ENCODE data around the gene RBM17.
"Not testable (repeated sequence)": the region's sequence is repeated elsewhere in the genome, so short reads cannot be mapped to it uniquely, and the experiment has no call there.

Gene RBM17

GRCh38 chr10:6088721-6089333, at the start of gene RBM17:
RBM17 (plus strand) TSS chr10:6089034; CDS start chr10:6097066, 8,032 bp downstream.
- peak; percentile 96 for DNase-seq

GRCh38 chr10:6039711-6040110, 49.1 kb upstream of the RBM17 start:
- no peak for DNase-seq

GRCh38 chr10:6040205-6040604, 48.6 kb upstream of the RBM17 start:
- no peak for DNase-seq

GRCh38 chr10:6043377-6043776, 45.5 kb upstream of the RBM17 start:
- DNase-seq: not testable (repeated sequence)

GRCh38 chr10:6044060-6044459, 44.8 kb upstream of the RBM17 start:
- no peak for DNase-seq

- DNase-seq: peak; percentile 43
Observed at GRCh38 chr10:6044751-6045313, 44.0 kb upstream of the RBM17 start.

- no peak for DNase-seq
Observed at GRCh38 chr10:6045314-6045848, 43.5 kb upstream of the RBM17 start.

GRCh38 chr10:6045878-6046772, 42.7 kb upstream of the RBM17 start:
- DNase-seq: no peak

GRCh38 chr10:6046773-6047611, 41.8 kb upstream of the RBM17 start:
- no peak for DNase-seq

GRCh38 chr10:6047847-6048246, 41.0 kb upstream of the RBM17 start:
- no peak for DNase-seq

GRCh38 chr10:6048281-6049030, 40.4 kb upstream of the RBM17 start:
- no peak for DNase-seq

- no peak for DNase-seq
Observed at GRCh38 chr10:6049031-6049400, 39.8 kb upstream of the RBM17 start.

GRCh38 chr10:6050801-6051445, 37.9 kb upstream of the RBM17 start:
- peak; percentile 98 for DNase-seq

GRCh38 chr10:6052247-6053221, 36.3 kb upstream of the RBM17 start:
- DNase-seq: peak; percentile 83

GRCh38 chr10:6053303-6053702, 35.5 kb upstream of the RBM17 start:
- DNase-seq: no peak

GRCh38 chr10:6053816-6054631, 34.8 kb upstream of the RBM17 start:
- DNase-seq: peak; percentile 92

- DNase-seq: no peak
Observed at GRCh38 chr10:6054884-6055283, 34.0 kb upstream of the RBM17 start.

GRCh38 chr10:6055929-6056328, 32.9 kb upstream of the RBM17 start:
- no peak for DNase-seq

- no peak for DNase-seq
Observed at GRCh38 chr10:6056411-6057135, 32.3 kb upstream of the RBM17 start.

Data from inflammatory macrophage treated with lipopolysaccharide for 4 hours (primary cell).